Lung microvascular endothelial cell (primary cell): ENCODE results near the gene GOLGA6L2. TPM values are rescaled to one million over a fixed set of nuclear protein-coding genes. Genes with fewer than 3 reads are reported as not detected.

Source experiments
- total RNA-seq: library from RNA; depleted of rRNA; stranded (reverse); fragments of >200 nt; gene quantifications from 2 replicates; pipeline ENCODE4 v1.2.1, GENCODE V29; 2014

Gene GOLGA6L2
- total RNA-seq, 1 donor from 2014 or later = not detected

Other genes starting within 250 kb of the GOLGA6L2 start
- not detected in 2 replicates for gene GOLGA6L26, start 113.0 kb downstream of the GOLGA6L2 start, total RNA-seq
- under 0.01 TPM in 1 of 2 replicates, not detected in the other for gene GOLGA8S, start 92.5 kb downstream of the GOLGA6L2 start, total RNA-seq
- gene MKRN3, start 118.4 kb upstream of the GOLGA6L2 start, total RNA-seq = 0.20 and 0.65 TPM in 2 replicates
- under 0.01 TPM in 1 of 2 replicates, not detected in the other for gene MAGEL2, start 200.6 kb upstream of the GOLGA6L2 start, total RNA-seq
- 25.3 and 26.8 TPM in 2 replicates for gene NDN, start 240.1 kb upstream of the GOLGA6L2 start, total RNA-seq